Liver (tissue), 9 donors: ENCODE results near the gene CBL. TPM values are rescaled to one million over a fixed set of nuclear protein-coding genes. Genes with fewer than 3 reads are reported as not detected.

Source experiments
- DNase-seq: peaks from one replicate; pipeline ENCODE4 v3.0.0-alpha.2; 2017; ENCODE audit warnings: low spot score
- H3K27ac ChIP-seq, 2 donors: one replicate each; pipeline ENCODE4 v1.7.0; 2013; ENCODE audit warnings: inconsistent platforms in 2 of 2, low read length in 2 of 2, control low read depth in 1 of 2, low read depth in 1 of 2, mild to moderate bottlenecking in 1 of 2
- H3K27me3 ChIP-seq, 4 donors: one replicate each; pipeline versions ENCODE4 v1.6.1 to v1.7.0; 2013; ENCODE audit warnings: low read length in 3 of 4, inconsistent platforms in 1 of 4, mild to moderate bottlenecking in 1 of 4, moderate library complexity in 1 of 4; ENCODE audit not compliant: control insufficient read depth in 4 of 4, insufficient read depth in 4 of 4
- H3K36me3 ChIP-seq, 4 donors: one replicate each; pipeline versions ENCODE4 v1.6.1 to v1.7.0; 2013; ENCODE audit warnings: low read length in 3 of 4, mild to moderate bottlenecking in 3 of 4, low read depth in 1 of 4, moderate library complexity in 1 of 4; ENCODE audit not compliant: control insufficient read depth in 4 of 4, insufficient read depth in 3 of 4
- H3K4me1 ChIP-seq, 4 donors: one replicate each; pipeline versions ENCODE4 v1.6.1 to v1.7.0; 2013; ENCODE audit warnings: low read length in 3 of 4, mild to moderate bottlenecking in 3 of 4, moderate library complexity in 1 of 4; ENCODE audit not compliant: control insufficient read depth in 4 of 4, insufficient read depth in 4 of 4
- H3K4me3 ChIP-seq, 3 donors: one replicate each; pipeline versions ENCODE4 v1.6.1 to v1.7.0; 2013; ENCODE audit warnings: low read length in 3 of 3, control low read depth in 1 of 3, low read depth in 1 of 3, mild to moderate bottlenecking in 1 of 3
- H3K9ac ChIP-seq, 2 donors: one replicate each; pipeline ENCODE4 v1.7.0; 2013; ENCODE audit warnings: low read length in 2 of 2, mild to moderate bottlenecking in 2 of 2, moderate library complexity in 2 of 2, control low read depth in 1 of 2, low read depth in 1 of 2
- H3K9me3 ChIP-seq, 4 donors: one replicate each; pipeline versions ENCODE4 v1.6.1 to v1.7.0; 2013; ENCODE audit warnings: low read length in 3 of 4; ENCODE audit not compliant: control insufficient read depth in 4 of 4
- ATF3 ChIP-seq: IDR thresholded peaks from 2 replicates; pipeline ENCODE4 v1.6.1; 2016; ENCODE audit warnings: antibody characterized with exemption
- EGR1 ChIP-seq, 2 donors: IDR thresholded peaks; 2 replicates each; pipeline ENCODE4 v1.6.1; 2016 to 2018; ENCODE audit warnings: antibody characterized with exemption in 2 of 2, low read depth in 2 of 2
- FOXA1 ChIP-seq: IDR thresholded peaks from 2 replicates; pipeline ENCODE4 v1.6.1; 2016; ENCODE audit warnings: antibody characterized with exemption
- FOXA2 ChIP-seq: IDR thresholded peaks from 2 replicates; pipeline ENCODE4 v1.6.1; 2016; ENCODE audit warnings: antibody characterized with exemption
- GABPA ChIP-seq, 2 donors: IDR thresholded peaks in 1 of 2; conservative IDR thresholded peaks in 1 of 2; 2 replicates each; pipeline ENCODE4 v1.6.1; 2016; ENCODE audit warnings: antibody characterized with exemption in 2 of 2, mild to moderate bottlenecking in 1 of 2, moderate library complexity in 1 of 2
- HNF4A ChIP-seq, 2 donors: conservative IDR thresholded peaks; 2 replicates each; pipeline ENCODE4 v1.6.1; 2016; ENCODE audit warnings: antibody characterized with exemption in 2 of 2, mild to moderate bottlenecking in 2 of 2
- HNF4G ChIP-seq: IDR thresholded peaks from 2 replicates; pipeline ENCODE4 v1.6.1; 2016; ENCODE audit warnings: antibody characterized with exemption
- NR2F2 ChIP-seq: IDR thresholded peaks from 2 replicates; pipeline ENCODE4 v1.6.1; 2016; ENCODE audit warnings: antibody characterized with exemption
- RAD21 ChIP-seq, 2 donors: IDR thresholded peaks; 2 replicates each; pipeline ENCODE4 v1.6.1; 2016; ENCODE audit warnings: antibody characterized with exemption in 2 of 2, mild to moderate bottlenecking in 2 of 2
- RXRA ChIP-seq, 2 donors: IDR thresholded peaks; 2 replicates each; pipeline ENCODE4 v1.6.1; 2017 to 2018; ENCODE audit warnings: antibody characterized with exemption in 2 of 2, mild to moderate bottlenecking in 1 of 2
- WGBS: extraction: QIAGEN DNeasy Blood & Tissue Kit; methylation state at CpG from one replicate; pipeline ENCODE4 v1.1.7; 2013; 5-methylcytosine and 5-hydroxymethylcytosine counted together
- polyA plus RNA-seq, 2 donors: library from polyadenylated mRNA; stranded (reverse) in 1 of 2; unstranded in 1 of 2; fragments of 200-250 nt in 1 of 2; fragments of >200 nt in 1 of 2; fragmentation: Nextera tagmentation in 1 of 2; extraction: Ambion mirVana in 1 of 2; gene quantifications; one replicate each; pipeline versions ENCODE4 v1.2.1 to v1.2.3, GENCODE V29; 2013 to 2015
- total RNA-seq, 2 donors: library from RNA; depleted of rRNA; stranded (reverse); fragments of >200 nt; gene quantifications; one replicate each; pipeline ENCODE4 v1.2.3, GENCODE V29; 2014
- TF ChIP-seq, protein P1 (sequence below): IDR thresholded peaks from 2 replicates; pipeline ENCODE4 v1.6.1; 2016; ENCODE audit warnings: antibody characterized with exemption
- TF ChIP-seq, protein P2 (sequence below): fragments of 150-350 bp; IDR thresholded peaks from 2 replicates; pipeline ENCODE4 v1.5.1; 2017; ENCODE audit warnings: improper control_type of control experiment, low read depth, low read length; ENCODE audit not compliant: missing input control
- donor health status: healthy.
- donor health status: healthy.
- donor health status: healthy.
- donor health status: healthy.
- donor health status: healthy.

The CBL gene
- total and polyA plus RNA-seq, 4 donors: 1.6 to 5.5 (median 3.5) TPM

DNA sequence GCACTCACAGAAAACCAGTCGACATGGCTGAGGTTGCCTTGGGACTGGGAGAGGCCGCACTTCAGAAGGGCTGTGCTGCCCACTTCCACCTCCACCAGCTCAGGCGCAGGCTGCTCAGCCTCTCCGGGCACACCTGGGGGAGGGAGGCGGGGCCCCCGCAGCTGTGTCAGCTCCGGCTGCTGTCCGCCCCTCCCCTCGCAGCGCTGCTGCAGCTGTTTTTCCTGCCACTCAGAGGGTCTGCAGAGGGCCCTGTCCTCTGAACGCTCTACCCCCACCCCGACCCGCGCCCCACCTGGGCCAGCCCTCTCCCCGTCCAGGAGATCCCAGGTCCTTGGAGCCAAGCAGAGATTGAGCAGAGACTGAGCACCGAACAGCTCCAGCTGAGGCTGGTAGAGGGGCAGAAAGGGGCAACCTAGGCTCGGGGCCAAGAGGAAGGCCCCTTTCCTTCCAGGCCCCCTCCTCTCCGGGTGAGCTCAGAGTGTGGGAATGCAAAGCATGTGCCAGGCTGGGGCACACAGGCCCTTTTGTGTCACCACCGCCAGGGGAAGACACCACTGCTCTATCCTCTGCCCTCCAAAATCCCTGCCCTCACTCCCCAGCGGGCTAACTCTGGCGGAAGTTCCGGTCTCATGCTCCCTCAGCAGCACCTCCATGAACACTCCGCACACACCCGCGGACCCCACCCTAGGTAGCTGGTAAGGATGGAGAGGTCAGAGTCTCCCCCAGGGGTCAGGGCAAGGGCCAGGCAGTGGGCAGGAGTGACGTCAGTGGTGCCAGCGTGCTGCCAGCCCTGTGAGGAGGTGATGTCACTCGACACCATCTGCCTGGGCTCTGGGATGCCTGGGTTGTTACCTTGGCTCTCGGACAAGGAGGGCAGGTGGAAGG is 109.2 kb downstream of the CBL start:
- no peak for DNase-seq
- peak overlapping the region; percentile 9 to 40 for H3K27ac ChIP-seq
- peak overlapping the region; percentile 26 to 40 (median 26) for H3K4me3 ChIP-seq
- peaks cover 8 to 20% (median 13%) of the 10 kb centered on the region in 4 donors for H3K4me1 ChIP-seq
- H3K36me3 ChIP-seq: no peaks in the 10 kb centered on the region
- H3K27me3 ChIP-seq: peaks cover 0 to 8% (median 2%) of the 10 kb centered on the region in 4 donors
- H3K9me3 ChIP-seq: no peaks in the 10 kb centered on the region
- TF ChIP-seq EGR1 (IDR thresholded peaks at IDR 0.05; ENCODE audit: low read depth in 2 of 2) (no peak), NR2F2 (peak; percentile 52)
- 12% methylated on average over 29 of the region's 29 CpGs for WGBS
- H3K9ac ChIP-seq: no peak overlapping the region

- Histone ChIP-seq H3K36me3 (no peaks in the 10 kb centered on the region), H3K27ac (peak overlapping the region; percentile 33 to 40), H3K4me3 (peak overlapping the region; percentile 24 to 40 (median 26)), H3K27me3 (peaks cover 0 to 8% (median 3%) of the 10 kb centered on the region in 4 donors), H3K4me1 (peaks cover 10 to 28% (median 19%) of the 10 kb centered on the region in 4 donors), H3K9ac (no peak overlapping the region), H3K9me3 (no peaks in the 10 kb centered on the region)
- TF ChIP-seq FOXA2 (no peak), FOXA1 (no peak), GABPA (IDR thresholded peaks at IDR 0.05 in 1 of 2, conservative IDR thresholded peaks at IDR 0.05 in 1 of 2) (no peak), NR2F2 (no peak), HNF4G (no peak), HNF4A (conservative IDR thresholded peaks at IDR 0.05) (no peak), RXRA (IDR thresholded peaks at IDR 0.05) (no peak), ATF3 (no peak), EGR1 (IDR thresholded peaks at IDR 0.05; ENCODE audit: low read depth in 2 of 2) (no peak), RAD21 (IDR thresholded peaks at IDR 0.05) (no peak)
- TF ChIP-seq, protein P1, sequence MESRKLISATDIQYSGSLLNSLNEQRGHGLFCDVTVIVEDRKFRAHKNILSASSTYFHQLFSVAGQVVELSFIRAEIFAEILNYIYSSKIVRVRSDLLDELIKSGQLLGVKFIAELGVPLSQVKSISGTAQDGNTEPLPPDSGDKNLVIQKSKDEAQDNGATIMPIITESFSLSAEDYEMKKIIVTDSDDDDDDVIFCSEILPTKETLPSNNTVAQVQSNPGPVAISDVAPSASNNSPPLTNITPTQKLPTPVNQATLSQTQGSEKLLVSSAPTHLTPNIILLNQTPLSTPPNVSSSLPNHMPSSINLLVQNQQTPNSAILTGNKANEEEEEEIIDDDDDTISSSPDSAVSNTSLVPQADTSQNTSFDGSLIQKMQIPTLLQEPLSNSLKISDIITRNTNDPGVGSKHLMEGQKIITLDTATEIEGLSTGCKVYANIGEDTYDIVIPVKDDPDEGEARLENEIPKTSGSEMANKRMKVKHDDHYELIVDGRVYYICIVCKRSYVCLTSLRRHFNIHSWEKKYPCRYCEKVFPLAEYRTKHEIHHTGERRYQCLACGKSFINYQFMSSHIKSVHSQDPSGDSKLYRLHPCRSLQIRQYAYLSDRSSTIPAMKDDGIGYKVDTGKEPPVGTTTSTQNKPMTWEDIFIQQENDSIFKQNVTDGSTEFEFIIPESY: no peak
- TF ChIP-seq, protein P2, sequence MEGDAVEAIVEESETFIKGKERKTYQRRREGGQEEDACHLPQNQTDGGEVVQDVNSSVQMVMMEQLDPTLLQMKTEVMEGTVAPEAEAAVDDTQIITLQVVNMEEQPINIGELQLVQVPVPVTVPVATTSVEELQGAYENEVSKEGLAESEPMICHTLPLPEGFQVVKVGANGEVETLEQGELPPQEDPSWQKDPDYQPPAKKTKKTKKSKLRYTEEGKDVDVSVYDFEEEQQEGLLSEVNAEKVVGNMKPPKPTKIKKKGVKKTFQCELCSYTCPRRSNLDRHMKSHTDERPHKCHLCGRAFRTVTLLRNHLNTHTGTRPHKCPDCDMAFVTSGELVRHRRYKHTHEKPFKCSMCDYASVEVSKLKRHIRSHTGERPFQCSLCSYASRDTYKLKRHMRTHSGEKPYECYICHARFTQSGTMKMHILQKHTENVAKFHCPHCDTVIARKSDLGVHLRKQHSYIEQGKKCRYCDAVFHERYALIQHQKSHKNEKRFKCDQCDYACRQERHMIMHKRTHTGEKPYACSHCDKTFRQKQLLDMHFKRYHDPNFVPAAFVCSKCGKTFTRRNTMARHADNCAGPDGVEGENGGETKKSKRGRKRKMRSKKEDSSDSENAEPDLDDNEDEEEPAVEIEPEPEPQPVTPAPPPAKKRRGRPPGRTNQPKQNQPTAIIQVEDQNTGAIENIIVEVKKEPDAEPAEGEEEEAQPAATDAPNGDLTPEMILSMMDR: no peak
- DNase-seq: no peak
- WGBS: 3% methylated on average over 46 of the region's 46 CpGs
Measured at GRCh38 chr11:119316016-119316728, 110.0 kb downstream of the CBL start.
